Small intestine (tissue), 7 donors: ENCODE measurements around the gene SGSH. TPM values are rescaled to one million over a fixed set of nuclear protein-coding genes. Genes with fewer than 3 reads are reported as not detected.

Source experiments
- DNase-seq, 2 donors: peaks; one replicate each; pipeline versions ENCODE4 v3.0.0 to v3.0.0-alpha.2; 2013
- FAIRE-seq: peaks from 2 replicates; lab custom pipeline; 2012; peaks lifted over from hg19 to GRCh38; lab: Jason Lieb, UNC
- H3K27ac ChIP-seq, 3 donors: one replicate each; pipeline ENCODE4 v1.5.1; 2013; ENCODE audit warnings: low read length in 2 of 3, mild to moderate bottlenecking in 2 of 3, control low read depth in 1 of 3, inconsistent platforms in 1 of 3, low read depth in 1 of 3, moderate library complexity in 1 of 3
- H3K27me3 ChIP-seq, 3 donors: one replicate each; pipeline ENCODE4 v1.6.1; 2013; ENCODE audit warnings: low read length in 3 of 3, inconsistent platforms in 1 of 3; ENCODE audit not compliant: control insufficient read depth in 3 of 3, insufficient read depth in 3 of 3
- H3K36me3 ChIP-seq, 3 donors: one replicate each; pipeline ENCODE4 v1.6.1; 2013; ENCODE audit warnings: low read length in 3 of 3, inconsistent platforms in 1 of 3, low read depth in 1 of 3, mild to moderate bottlenecking in 1 of 3, moderate library complexity in 1 of 3; ENCODE audit not compliant: control insufficient read depth in 3 of 3, insufficient read depth in 2 of 3
- H3K4me1 ChIP-seq, 3 donors: one replicate each; pipeline ENCODE4 v1.6.1; 2013; ENCODE audit warnings: low read length in 2 of 3, inconsistent platforms in 1 of 3, low read depth in 1 of 3, mild to moderate bottlenecking in 1 of 3, moderate library complexity in 1 of 3; ENCODE audit not compliant: control insufficient read depth in 3 of 3, insufficient read depth in 2 of 3
- H3K4me3 ChIP-seq, 3 donors: one replicate each; pipeline ENCODE4 v1.5.1; 2013; ENCODE audit warnings: low read length in 3 of 3, control low read depth in 1 of 3, inconsistent platforms in 1 of 3, low read depth in 1 of 3, mild to moderate bottlenecking in 1 of 3, moderate library complexity in 1 of 3
- H3K9me3 ChIP-seq, 2 donors: one replicate each; pipeline ENCODE4 v1.6.1; 2013; ENCODE audit warnings: low read depth in 1 of 2, low read length in 1 of 2; ENCODE audit not compliant: control insufficient read depth in 2 of 2, insufficient read depth in 1 of 2
- WGBS, 3 donors: extraction: QIAGEN DNeasy Blood & Tissue Kit; methylation state at CpG; one replicate each; pipeline ENCODE4 v1.1.7; 2013; 5-methylcytosine and 5-hydroxymethylcytosine counted together
- polyA plus RNA-seq, 4 donors: library from polyadenylated mRNA; stranded (reverse) in 3 of 4; unstranded in 1 of 4; fragments of 200-250 nt in 3 of 4; fragments of 120-200 nt in 1 of 4; gene quantifications; one replicate each; pipeline versions ENCODE4 v1.2.1 to v1.2.3, GENCODE V29; 2013
- donor health status: healthy with polysubstance abuse.
- donor health status: control.
- donor health status: control.
- donor health status: Bipolar disorder and iron deficiency.
- donor health status: healthy.

The SGSH gene
- polyA plus RNA-seq, 4 donors: 24.4 to 60.1 (median 34.5) TPM

GRCh38 chr17:80214878-80215210 is 5.3 kb downstream of the SGSH start:
- FAIRE-seq (no peak), DNase-seq (no peak)
- H3K27me3 ChIP-seq: no peaks in the 10 kb centered on the region
- no peak overlapping the region for H3K27ac ChIP-seq
- peaks cover 0 to 12% (median 2%) of the 10 kb centered on the region in 3 donors for H3K4me1 ChIP-seq
- H3K9me3 ChIP-seq: no peaks in the 10 kb centered on the region
- H3K4me3 ChIP-seq: no peak overlapping the region
- peaks cover 7 to 86% (median 8%) of the 10 kb centered on the region in 3 donors for H3K36me3 ChIP-seq
- WGBS, 3 donors: 91 to 95% (median 94%) methylated on average over 17 of the region's 17 CpGs

- Histone ChIP-seq H3K4me3 (no peak overlapping the region), H3K27me3 (no peaks in the 10 kb centered on the region), H3K36me3 (peaks cover 8 to 92% (median 11%) of the 10 kb centered on the region in 3 donors), H3K27ac (no peak overlapping the region), H3K9me3 (no peaks in the 10 kb centered on the region), H3K4me1 (peaks cover 0 to 11% (median 2%) of the 10 kb centered on the region in 3 donors)
- no peak for DNase-seq
- 93 to 95% (median 94%) methylated on average over 47 to 48 of the region's 48 CpGs for WGBS, 3 donors
- FAIRE-seq: no peak
These were observed 5.9 kb downstream of the SGSH start for GRCh38 chr17:80214012-80214877.

- H3K9me3 ChIP-seq: no peaks in the 10 kb centered on the region
- peaks cover 8 to 99% (median 13%) of the 10 kb centered on the region in 3 donors for H3K36me3 ChIP-seq
- H3K4me3 ChIP-seq: no peak overlapping the region
- no peak overlapping the region for H3K27ac ChIP-seq
- no peak for DNase-seq
- WGBS, 3 donors: 96 to 98% (median 98%) methylated on average over 14 to 17 of the region's 17 CpGs
- H3K4me1 ChIP-seq: peaks cover 0 to 4% (median 2%) of the 10 kb centered on the region in 3 donors
- H3K27me3 ChIP-seq: no peaks in the 10 kb centered on the region
- FAIRE-seq: no peak
These were observed 6.5 kb downstream of the SGSH start for GRCh38 chr17:80213643-80213975.

GRCh38 chr17:80212962-80213642 is 7.0 kb downstream of the SGSH start:
- Histone ChIP-seq H3K4me1 (no peaks in the 10 kb centered on the region), H3K27me3 (no peaks in the 10 kb centered on the region), H3K4me3 (no peak overlapping the region), H3K27ac (no peak overlapping the region), H3K36me3 (peaks cover 9 to 99% (median 13%) of the 10 kb centered on the region in 3 donors), H3K9me3 (no peaks in the 10 kb centered on the region)
- FAIRE-seq: no peak
- WGBS, 3 donors: 82 to 91% (median 87%) methylated on average over 19 of the region's 19 CpGs
- no peak for DNase-seq

GRCh38 chr17:80212511-80212910 is 7.6 kb downstream of the SGSH start:
- no peak overlapping the region for H3K4me3 ChIP-seq
- H3K36me3 ChIP-seq: peaks cover 12 to 97% (median 16%) of the 10 kb centered on the region in 3 donors
- 88 to 92% (median 90%) methylated on average over 12 of the region's 12 CpGs for WGBS, 3 donors
- no peaks in the 10 kb centered on the region for H3K9me3 ChIP-seq
- no peak overlapping the region for H3K27ac ChIP-seq
- FAIRE-seq (no peak), DNase-seq (no peak)
- H3K4me1 ChIP-seq: no peaks in the 10 kb centered on the region
- H3K27me3 ChIP-seq: no peaks in the 10 kb centered on the region

GRCh38 chr17:80212109-80212508 is 8.0 kb downstream of the SGSH start:
- H3K36me3 ChIP-seq: peaks cover 12 to 96% (median 16%) of the 10 kb centered on the region in 3 donors
- FAIRE-seq (no peak), DNase-seq (no peak)
- H3K4me3 ChIP-seq: no peak overlapping the region
- no peak overlapping the region for H3K27ac ChIP-seq
- H3K4me1 ChIP-seq: no peaks in the 10 kb centered on the region
- WGBS, 3 donors: 92 to 94% (median 93%) methylated on average over 22 of the region's 22 CpGs
- no peaks in the 10 kb centered on the region for H3K27me3 ChIP-seq
- H3K9me3 ChIP-seq: no peaks in the 10 kb centered on the region

- Histone ChIP-seq H3K9me3 (no peaks in the 10 kb centered on the region), H3K36me3 (peaks cover 12 to 90% (median 16%) of the 10 kb centered on the region in 3 donors), H3K4me1 (no peaks in the 10 kb centered on the region), H3K27ac (no peak overlapping the region), H3K4me3 (no peak overlapping the region), H3K27me3 (no peaks in the 10 kb centered on the region)
- DNase-seq (no peak), FAIRE-seq (no peak)
- WGBS, 3 donors: 94 to 95% (median 95%) methylated on average over 47 of the region's 47 CpGs
These were observed 9.6 kb downstream of the SGSH start for GRCh38 chr17:80210348-80211108.

- Histone ChIP-seq H3K27ac (no peak overlapping the region), H3K4me3 (no peak overlapping the region), H3K9me3 (no peaks in the 10 kb centered on the region), H3K4me1 (no peaks in the 10 kb centered on the region), H3K36me3 (peaks cover 12 to 90% (median 16%) of the 10 kb centered on the region in 3 donors), H3K27me3 (no peaks in the 10 kb centered on the region)
- FAIRE-seq: no peak
- 89 to 97% (median 95%) methylated on average over 12 of the region's 12 CpGs for WGBS, 3 donors
- DNase-seq: no peak
These were observed 10.4 kb downstream of the SGSH start for GRCh38 chr17:80209765-80210164.
